SH-SY5Y (cell line): ENCODE measurements around the gene RPUSD3.
A peak's percentile ranks its signal among the peaks of the same experiment; 100 is the strongest.

ENCODE experiments used
- GATA2 ChIP-seq: IDR thresholded peaks from 2 replicates; pipeline ENCODE4 v1.6.1; 2011; ENCODE audit warnings: mild to moderate bottlenecking, low read depth, low read length
- GATA3 ChIP-seq: IDR thresholded peaks from 2 replicates; pipeline ENCODE4 v1.6.1; 2011; ENCODE audit warnings: low read depth, mild to moderate bottlenecking, low read length, moderate library complexity

Gene RPUSD3

GRCh38 chr3:9797196-9797945, 46.4 kb downstream of the RPUSD3 start:
- TF ChIP-seq GATA3 = no peak

GRCh38 chr3:9795207-9795606, 48.6 kb downstream of the RPUSD3 start:
- TF ChIP-seq GATA3 (no peak), GATA2 (no peak)

GRCh38 chr3:9794400-9794799, 49.4 kb downstream of the RPUSD3 start:
- TF ChIP-seq GATA3 (no peak), GATA2 (no peak)

- TF ChIP-seq GATA3 (no peak), GATA2 (0 out of 2 replicates have a peak, but pooled peaks have one; percentile 6)
These were observed 50.5 kb downstream of the RPUSD3 start for GRCh38 chr3:9793161-9793781.

- TF ChIP-seq GATA2 (no peak), GATA3 (no peak)
These were observed 51.2 kb downstream of the RPUSD3 start, which contains the start of the genes ARPC4 and TADA3 for GRCh38 chr3:9792405-9793160. Gene ARPC4, plus strand, starts transcription at chr3:9793082. Its CDS starts 40 bp downstream, at chr3:9793122. Gene TADA3, minus strand, starts transcription at chr3:9792473. Its CDS starts 1,007 bp downstream, at chr3:9791466.

- TF ChIP-seq GATA2 = no peak
- TF ChIP-seq GATA3 = no peak
These were observed 51.9 kb downstream of the RPUSD3 start for GRCh38 chr3:9791790-9792404.

GRCh38 chr3:9791127-9791526, 52.7 kb downstream of the RPUSD3 start:
- TF ChIP-seq GATA3 (no peak), GATA2 (no peak)
